Liver (tissue), 3 donors: ENCODE results near the gene ARHGEF2.

ENCODE experiments used
- EGR1 ChIP-seq, 2 donors: IDR thresholded peaks; 2 replicates each; pipeline ENCODE4 v1.6.1; 2016 to 2018; ENCODE audit warnings: antibody characterized with exemption in 2 of 2, low read depth in 2 of 2
- HNF4G ChIP-seq: IDR thresholded peaks from 2 replicates; pipeline ENCODE4 v1.6.1; 2016; ENCODE audit warnings: antibody characterized with exemption
- JUND ChIP-seq, 2 donors: IDR thresholded peaks; 2 replicates each; pipeline ENCODE4 v1.6.1; 2016; ENCODE audit warnings: antibody characterized with exemption in 2 of 2
- MAX ChIP-seq: IDR thresholded peaks from 2 replicates; pipeline ENCODE4 v1.6.1; 2016; ENCODE audit warnings: antibody characterized with exemption
- RAD21 ChIP-seq, 2 donors: IDR thresholded peaks; 2 replicates each; pipeline ENCODE4 v1.6.1; 2016; ENCODE audit warnings: antibody characterized with exemption in 2 of 2, mild to moderate bottlenecking in 2 of 2
- REST ChIP-seq: IDR thresholded peaks from 2 replicates; pipeline ENCODE4 v1.6.1; 2016; ENCODE audit warnings: antibody characterized with exemption, mild to moderate bottlenecking
- RXRA ChIP-seq, 2 donors: IDR thresholded peaks; 2 replicates each; pipeline ENCODE4 v1.6.1; 2017 to 2018; ENCODE audit warnings: antibody characterized with exemption in 2 of 2, mild to moderate bottlenecking in 1 of 2
- TAF1 ChIP-seq: conservative IDR thresholded peaks from 2 replicates; pipeline ENCODE4 v1.6.1; 2016; ENCODE audit warnings: antibody characterized with exemption, mild to moderate bottlenecking
- TF ChIP-seq, protein P1 (sequence below): fragments of 150-350 bp; IDR thresholded peaks from 2 replicates; pipeline ENCODE4 v1.5.1; 2017; ENCODE audit warnings: improper control_type of control experiment, low read depth, low read length; ENCODE audit not compliant: missing input control
- TF ChIP-seq, protein P2 (sequence below): IDR thresholded peaks from 2 replicates; pipeline ENCODE4 v1.6.1; 2016; ENCODE audit warnings: antibody characterized with exemption
- donor health status: healthy.
- donor health status: healthy.

GRCh38 chr1:155957411-155957915, 20.9 kb downstream of the ARHGEF2 start:
- no peak for TF ChIP-seq JUND (IDR thresholded peaks at IDR 0.05)
- TF ChIP-seq, protein P1, sequence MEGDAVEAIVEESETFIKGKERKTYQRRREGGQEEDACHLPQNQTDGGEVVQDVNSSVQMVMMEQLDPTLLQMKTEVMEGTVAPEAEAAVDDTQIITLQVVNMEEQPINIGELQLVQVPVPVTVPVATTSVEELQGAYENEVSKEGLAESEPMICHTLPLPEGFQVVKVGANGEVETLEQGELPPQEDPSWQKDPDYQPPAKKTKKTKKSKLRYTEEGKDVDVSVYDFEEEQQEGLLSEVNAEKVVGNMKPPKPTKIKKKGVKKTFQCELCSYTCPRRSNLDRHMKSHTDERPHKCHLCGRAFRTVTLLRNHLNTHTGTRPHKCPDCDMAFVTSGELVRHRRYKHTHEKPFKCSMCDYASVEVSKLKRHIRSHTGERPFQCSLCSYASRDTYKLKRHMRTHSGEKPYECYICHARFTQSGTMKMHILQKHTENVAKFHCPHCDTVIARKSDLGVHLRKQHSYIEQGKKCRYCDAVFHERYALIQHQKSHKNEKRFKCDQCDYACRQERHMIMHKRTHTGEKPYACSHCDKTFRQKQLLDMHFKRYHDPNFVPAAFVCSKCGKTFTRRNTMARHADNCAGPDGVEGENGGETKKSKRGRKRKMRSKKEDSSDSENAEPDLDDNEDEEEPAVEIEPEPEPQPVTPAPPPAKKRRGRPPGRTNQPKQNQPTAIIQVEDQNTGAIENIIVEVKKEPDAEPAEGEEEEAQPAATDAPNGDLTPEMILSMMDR: no peak
- TF ChIP-seq MAX: no peak
- TF ChIP-seq HNF4G: no peak
- no peak for TF ChIP-seq TAF1
- no peak for TF ChIP-seq RAD21 (IDR thresholded peaks at IDR 0.05)
- TF ChIP-seq EGR1 (IDR thresholded peaks at IDR 0.05; ENCODE audit: low read depth in 2 of 2): no peak
- TF ChIP-seq RXRA (IDR thresholded peaks at IDR 0.05): no peak
- TF ChIP-seq REST: no peak
- TF ChIP-seq, protein P2, sequence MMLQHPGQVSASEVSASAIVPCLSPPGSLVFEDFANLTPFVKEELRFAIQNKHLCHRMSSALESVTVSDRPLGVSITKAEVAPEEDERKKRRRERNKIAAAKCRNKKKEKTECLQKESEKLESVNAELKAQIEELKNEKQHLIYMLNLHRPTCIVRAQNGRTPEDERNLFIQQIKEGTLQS: no peak
